ENCODE data around the gene PRR5L. TPM values are rescaled to one million over a fixed set of nuclear protein-coding genes. Genes with fewer than 3 reads are reported as not detected.

PRR5L gene
- total RNA-seq, 4 donors from 2014 or later, result 4.7 to 11.5 (median 6.0) TPM

- H3K27ac ChIP-seq, result no peak overlapping the region
- H3K9me3 ChIP-seq, result no peaks in the 10 kb centered on the region
- no peak overlapping the region for H3K4me3 ChIP-seq (replicated peaks in 1 of 3)
- intact Hi-C loops (cut with DNase I), result no loop called here
- TF ChIP-seq POLR2A (IDR thresholded peaks at IDR 0.05) (no peak), CTCF (IDR thresholded peaks at IDR 0.05) (no peak)
- H3K36me3 ChIP-seq, result no peaks in the 10 kb centered on the region
- H3K27me3 ChIP-seq, result no peaks in the 10 kb centered on the region
- DNase-seq, result no peak
- no peaks in the 10 kb centered on the region for H3K4me1 ChIP-seq
These were observed 69.8 kb downstream of the PRR5L start for GRCh38 chr11:36365907-36366306.

GRCh38 chr11:36367806-36368680, 72.0 kb downstream of the PRR5L start:
- H3K4me1 ChIP-seq, result no peaks in the 10 kb centered on the region
- WGBS, 2 donors, result 66 to 67% methylated on average over 9 of the region's 9 CpGs
- H3K9me3 ChIP-seq, result no peaks in the 10 kb centered on the region
- H3K27me3 ChIP-seq, result no peaks in the 10 kb centered on the region
- intact Hi-C loops (cut with DNase I), result no loop called here
- no peak overlapping the region for H3K27ac ChIP-seq
- H3K4me3 ChIP-seq (replicated peaks in 1 of 3), result no peak overlapping the region
- no peak for TF ChIP-seq CTCF (IDR thresholded peaks at IDR 0.05)
- TF ChIP-seq POLR2A (IDR thresholded peaks at IDR 0.05), result no peak
- H3K36me3 ChIP-seq, result no peaks in the 10 kb centered on the region
- DNase-seq, result no peak

GRCh38 chr11:36371181-36371580, 75.1 kb downstream of the PRR5L start:
- TF ChIP-seq CTCF (IDR thresholded peaks at IDR 0.05) (no peak), POLR2A (IDR thresholded peaks at IDR 0.05) (no peak)
- DNase-seq, result no peak
- H3K4me3 ChIP-seq (replicated peaks in 1 of 3), result no peak overlapping the region
- no peaks in the 10 kb centered on the region for H3K27me3 ChIP-seq
- no peak overlapping the region for H3K27ac ChIP-seq
- H3K36me3 ChIP-seq, result no peaks in the 10 kb centered on the region
- intact Hi-C loops (cut with DNase I), result no loop called here
- 81 to 89% methylated on average over 2 of the region's 2 CpGs for WGBS, 2 donors
- H3K4me1 ChIP-seq, result peaks cover 0 to 4% of the 10 kb centered on the region in 2 donors
- H3K9me3 ChIP-seq, result no peaks in the 10 kb centered on the region

- no peak overlapping the region for H3K4me3 ChIP-seq (replicated peaks in 1 of 3)
- H3K27me3 ChIP-seq, result no peaks in the 10 kb centered on the region
- DNase-seq, result no peak
- no peaks in the 10 kb centered on the region for H3K9me3 ChIP-seq
- TF ChIP-seq POLR2A (IDR thresholded peaks at IDR 0.05) (no peak), CTCF (IDR thresholded peaks at IDR 0.05) (no peak)
- H3K36me3 ChIP-seq, result no peaks in the 10 kb centered on the region
- WGBS, 2 donors, result 87 to 88% methylated on average over 7 of the region's 7 CpGs
- H3K4me1 ChIP-seq, result peaks cover 0 to 7% of the 10 kb centered on the region in 2 donors
- no peak overlapping the region for H3K27ac ChIP-seq
- intact Hi-C loops (cut with DNase I), result no loop called here
These were observed 75.5 kb downstream of the PRR5L start for GRCh38 chr11:36371590-36371989.

GRCh38 chr11:36372101-36372771, 76.1 kb downstream of the PRR5L start:
- WGBS, 2 donors, result 74 to 83% methylated on average over 6 of the region's 6 CpGs
- Histone ChIP-seq H3K36me3 (no peaks in the 10 kb centered on the region), H3K27ac (no peak overlapping the region), H3K9me3 (no peaks in the 10 kb centered on the region), H3K27me3 (no peaks in the 10 kb centered on the region), H3K4me3 (replicated peaks in 1 of 3) (no peak overlapping the region), H3K4me1 (peaks cover 0 to 13% of the 10 kb centered on the region in 2 donors)
- DNase-seq, result no peak
- intact Hi-C loops (cut with DNase I), result no loop called here
- no peak for TF ChIP-seq POLR2A (IDR thresholded peaks at IDR 0.05)
- no peak for TF ChIP-seq CTCF (IDR thresholded peaks at IDR 0.05)

All from thyroid gland (tissue), 4 donors.